Skin of body (tissue), 2 donors: ENCODE results near the gene CTBP1. TPM values are rescaled to one million over a fixed set of nuclear protein-coding genes. Genes with fewer than 3 reads are reported as not detected.

Experiments used
- DNase-seq: peaks from one replicate; lab custom pipeline; 2025; lab: John Stamatoyannopoulos, UW
- total RNA-seq: library from RNA; depleted of rRNA; stranded (reverse); fragments of >200 nt; gene quantifications from one replicate; pipeline ENCODE4 v1.2.3, GENCODE V29; 2014

CTBP1 gene
- total RNA-seq, 1 donor from 2014 or later = 68.6 TPM

- DNase-seq = no peak
Observed at GRCh38 chr4:1177274-1178141, 71.4 kb downstream of the CTBP1 start.

DNA sequence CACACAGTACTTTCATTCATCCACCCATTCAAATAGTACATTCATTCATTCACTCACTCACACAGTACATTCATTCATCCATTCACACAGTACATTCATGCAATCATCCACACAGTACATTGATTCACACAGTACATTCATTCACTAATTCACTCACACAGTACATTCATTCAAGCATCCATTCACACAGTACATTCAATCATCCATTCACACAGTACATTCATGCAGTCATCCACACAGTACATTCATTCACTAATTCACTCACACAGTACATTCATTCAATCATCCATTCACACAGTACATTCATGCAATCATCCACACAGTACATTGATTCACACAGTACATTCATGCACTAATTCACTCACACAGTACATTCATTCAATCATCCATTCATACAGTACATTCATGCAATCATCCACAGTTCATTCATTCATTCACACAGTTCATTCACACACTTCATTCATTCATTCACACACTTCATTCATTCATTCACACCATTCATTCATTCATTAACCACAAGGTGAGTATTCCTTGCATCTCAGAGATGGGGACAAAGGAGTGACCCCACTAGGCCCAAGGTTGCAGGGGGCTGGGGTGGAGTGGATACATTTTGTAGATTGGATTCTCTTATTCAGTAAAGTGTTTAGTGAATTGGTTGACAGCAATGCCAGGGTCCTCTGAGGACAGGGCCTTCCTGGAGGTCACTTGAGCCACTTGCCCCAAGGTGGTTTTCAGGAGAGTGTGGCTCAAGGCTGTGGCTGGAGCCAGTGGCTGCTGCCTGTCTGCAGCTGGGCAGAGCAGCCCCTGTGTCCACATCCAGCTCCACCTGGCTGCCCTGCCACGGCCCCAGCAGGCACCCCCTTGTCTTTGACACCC lies 72.3 kb downstream of the CTBP1 start:
- no peak for DNase-seq

DNA sequence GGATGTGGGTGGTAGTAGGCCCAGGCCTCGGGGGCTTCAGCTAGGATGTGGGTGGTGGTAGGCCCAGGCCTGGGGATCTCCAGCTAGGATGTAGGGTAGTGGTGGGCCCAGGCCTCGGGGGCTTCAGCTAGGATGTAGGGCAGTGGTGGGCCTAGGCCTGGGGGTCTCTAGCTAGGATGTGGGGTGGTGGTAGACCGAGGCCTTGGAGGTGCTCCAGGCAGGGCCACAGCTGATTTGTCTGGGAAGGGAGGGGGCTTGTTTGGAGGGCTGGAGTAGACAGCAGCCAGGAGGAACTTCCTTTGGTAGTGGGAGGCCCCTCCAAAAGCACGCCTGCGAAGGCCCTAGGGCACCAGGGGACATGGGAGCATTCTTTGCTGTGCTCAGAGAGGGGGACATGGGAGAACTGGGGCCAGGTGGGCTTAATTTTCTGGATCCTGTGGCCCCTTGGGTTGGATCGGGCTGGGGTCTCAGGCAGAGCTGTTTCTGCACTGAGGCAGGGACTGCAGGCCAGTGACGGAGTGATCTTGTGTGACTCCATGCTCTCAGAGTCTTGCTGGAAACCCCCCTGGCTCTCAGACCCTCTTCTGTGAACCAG lies 73.2 kb downstream of the CTBP1 start:
- DNase-seq = no peak

GRCh38 chr4:1174941-1175634 lies 73.8 kb downstream of the CTBP1 start:
- DNase-seq = no peak

- DNase-seq = peak; percentile 89
Observed at GRCh38 chr4:1172971-1173757, 75.8 kb downstream of the CTBP1 start.

- peak; percentile 17 for DNase-seq
Observed at GRCh38 chr4:1172228-1172851, 76.6 kb downstream of the CTBP1 start, which contains the start of gene SPON2. Gene SPON2, minus strand, starts transcription at chr4:1172583.

GRCh38 chr4:1171311-1172227 lies 77.4 kb downstream of the CTBP1 start:
- no peak for DNase-seq

DNA sequence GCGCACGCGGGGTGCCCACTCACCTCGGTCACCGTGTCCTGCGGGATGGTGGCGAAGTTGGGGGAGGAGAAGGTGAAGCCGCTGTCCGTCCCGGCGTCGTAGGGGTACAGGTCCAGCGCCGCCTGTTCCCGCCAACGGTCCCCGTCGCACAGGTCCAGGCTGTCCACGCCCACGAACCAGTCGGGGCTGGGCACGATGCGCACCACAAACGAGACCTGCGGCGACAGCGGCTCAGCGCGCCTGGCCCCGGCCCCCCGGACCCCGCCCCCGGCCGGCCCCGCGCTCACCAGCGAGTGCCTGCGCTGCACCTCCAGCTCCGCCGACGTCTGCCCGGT lies 78.0 kb downstream of the CTBP1 start:
- DNase-seq = no peak

DNA sequence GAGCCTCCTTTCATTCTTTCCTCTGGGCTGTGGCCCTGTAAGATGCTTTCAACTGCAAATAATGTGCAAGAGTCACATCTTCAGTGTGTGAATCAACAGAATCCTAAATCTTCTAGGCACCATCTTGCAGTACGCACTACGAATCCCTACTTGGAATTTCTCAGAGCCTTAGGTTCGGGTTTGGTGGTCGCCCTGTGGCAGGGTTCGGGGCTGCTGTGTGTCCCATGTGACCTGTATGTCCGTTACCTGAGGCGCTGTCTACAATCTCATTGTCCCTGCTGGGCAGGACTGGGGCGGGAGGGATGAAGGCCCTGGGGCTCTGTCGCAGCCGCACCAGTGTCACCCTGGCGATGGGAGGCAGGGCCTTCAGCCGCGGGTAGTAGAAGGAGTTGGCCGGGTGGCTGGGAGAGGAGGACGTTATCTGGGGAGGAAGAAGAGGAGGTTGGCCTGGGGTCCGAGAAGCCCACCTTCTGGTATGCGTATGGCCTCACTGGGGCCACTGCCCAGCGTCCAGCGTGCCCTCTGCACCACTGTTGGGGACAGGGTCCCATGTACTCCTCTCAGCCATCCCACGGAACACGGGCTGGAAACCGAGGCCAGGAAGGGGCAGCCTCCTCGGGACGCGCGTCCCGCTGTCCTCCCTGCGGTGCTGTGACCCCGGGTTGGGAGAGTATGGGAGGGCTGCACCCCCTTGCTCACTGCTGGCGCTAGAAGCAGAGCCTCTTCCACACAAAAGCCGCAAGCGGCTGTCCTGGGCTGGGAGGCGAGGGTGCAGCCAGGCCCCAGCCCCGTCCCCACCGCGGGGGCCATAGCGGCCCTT lies 78.6 kb downstream of the CTBP1 start:
- DNase-seq = no peak

GRCh38 chr4:1169691-1170096 lies 79.2 kb downstream of the CTBP1 start:
- no peak for DNase-seq

GRCh38 chr4:1169171-1169671 lies 79.7 kb downstream of the CTBP1 start:
- no peak for DNase-seq

DNA sequence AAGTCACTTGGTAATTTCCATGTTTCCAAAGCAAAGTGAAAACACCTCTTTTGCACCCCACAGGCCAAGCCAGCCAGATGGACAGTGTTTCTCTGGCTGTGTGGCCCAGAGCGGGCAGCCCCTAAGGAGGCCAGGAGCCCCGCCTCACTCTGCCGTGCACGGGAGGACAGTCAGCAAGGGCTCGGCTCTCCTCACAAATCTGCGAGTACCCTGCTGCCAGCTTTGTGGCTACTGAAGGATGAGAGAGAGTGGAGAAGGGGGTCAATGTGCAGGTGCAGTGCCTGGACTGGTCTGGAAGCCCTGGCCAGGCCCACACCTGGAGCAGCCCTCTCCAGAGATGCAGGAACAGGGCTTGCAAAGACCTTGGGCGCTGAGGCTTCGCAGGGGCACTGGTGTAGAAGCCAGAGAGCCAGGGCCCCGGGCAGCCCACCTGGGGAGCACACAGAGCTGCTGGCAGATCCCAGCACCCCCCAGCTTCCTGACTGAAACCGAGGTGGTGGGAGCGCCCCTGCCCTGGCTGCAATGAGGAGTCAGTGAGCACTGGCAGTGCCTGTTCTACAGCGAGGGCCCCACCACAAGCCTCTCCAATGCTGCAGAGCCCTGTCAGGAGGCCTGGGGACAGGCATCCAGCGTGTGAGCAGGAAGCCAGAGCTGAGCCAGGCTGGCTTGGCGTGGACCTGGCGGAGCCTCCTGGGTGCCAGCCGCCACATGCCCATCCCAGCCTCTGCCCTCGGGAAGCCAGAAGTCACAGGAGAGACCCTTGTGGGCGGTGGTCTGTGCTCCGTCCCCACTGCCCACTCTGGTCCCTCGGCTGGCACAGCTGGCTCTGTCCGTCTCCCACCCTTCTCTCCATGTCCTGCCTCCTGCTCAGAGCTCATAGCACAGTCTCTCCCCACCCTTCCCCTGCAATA lies 80.5 kb downstream of the CTBP1 start:
- peak; percentile 21 for DNase-seq

DNA sequence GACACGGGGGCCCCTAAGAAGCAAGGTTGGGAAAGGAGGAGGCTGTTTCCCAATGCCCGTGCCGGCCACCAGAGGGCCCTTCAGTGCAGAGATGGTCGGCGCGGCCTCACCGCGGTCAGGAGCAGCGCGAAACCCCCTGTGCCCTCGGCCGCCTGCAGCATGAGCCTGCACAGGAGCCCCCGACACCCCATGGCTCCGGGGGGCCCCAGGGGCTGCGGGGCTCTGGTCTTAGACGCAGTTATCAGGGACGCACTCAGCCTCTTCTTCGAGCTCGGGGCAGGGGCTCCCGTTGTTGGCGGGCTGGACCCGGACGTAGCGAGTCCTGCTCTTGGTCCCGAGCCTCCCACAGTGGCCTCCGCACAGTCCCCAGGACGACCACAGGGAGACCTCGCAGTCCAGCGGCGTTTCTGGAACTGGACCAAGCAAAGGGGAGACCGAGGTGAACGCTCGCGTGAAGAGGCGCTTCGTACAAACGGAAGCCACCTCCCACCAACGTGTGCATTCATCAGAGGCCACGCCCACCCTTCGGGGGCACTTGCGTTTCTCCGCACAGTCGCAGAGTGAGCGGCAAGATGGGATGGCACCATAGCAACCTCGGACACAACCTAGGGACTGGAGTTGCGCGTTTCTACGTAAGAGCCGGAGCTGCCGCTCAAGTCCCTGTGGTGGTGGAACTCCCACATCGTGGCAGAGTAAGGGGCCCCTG lies 81.5 kb downstream of the CTBP1 start:
- DNase-seq = peak; percentile 53

- DNase-seq = no peak
Observed at GRCh38 chr4:1166509-1167243, 82.3 kb downstream of the CTBP1 start.

- no peak for DNase-seq
Observed at GRCh38 chr4:1164956-1165545, 83.9 kb downstream of the CTBP1 start.
